Fibroblast of skin of left biceps (primary cell): ENCODE results near the gene PCNX2.
"Not testable (repeated sequence)": the region's sequence is repeated elsewhere in the genome, so short reads cannot be mapped to it uniquely, and the experiment has no call there.

Source experiments
- DNase-seq, 2 experiments: peaks; one replicate each; pipeline ENCODE4 v3.0.0-alpha.2; 2013; ENCODE audit warnings: low read depth in 2 of 2

Gene PCNX2

GRCh38 chr1:233107716-233108130, 187.8 kb downstream of the PCNX2 start:
- not testable (repeated sequence) for DNase-seq

- no peak for DNase-seq
These were observed 188.3 kb downstream of the PCNX2 start for GRCh38 chr1:233107130-233107660.

- peak; percentile 35 to 47 for DNase-seq
These were observed 190.3 kb downstream of the PCNX2 start for GRCh38 chr1:233105225-233105624.

- no peak for DNase-seq
These were observed 193.2 kb downstream of the PCNX2 start for GRCh38 chr1:233102341-233102740.

GRCh38 chr1:233097959-233098580, 197.5 kb downstream of the PCNX2 start:
- DNase-seq, result no peak

GRCh38 chr1:233097546-233097945, 198.0 kb downstream of the PCNX2 start:
- no peak for DNase-seq

GRCh38 chr1:233094691-233095090, 200.8 kb downstream of the PCNX2 start:
- DNase-seq, result no peak

- DNase-seq, result no peak
These were observed 201.3 kb downstream of the PCNX2 start for GRCh38 chr1:233094269-233094668.

- DNase-seq, result no peak
These were observed 204.6 kb downstream of the PCNX2 start for GRCh38 chr1:233090746-233091494.

- no peak for DNase-seq
These were observed 206.3 kb downstream of the PCNX2 start for GRCh38 chr1:233089251-233089650.

GRCh38 chr1:233088613-233089012, 206.9 kb downstream of the PCNX2 start:
- no peak for DNase-seq

GRCh38 chr1:233086961-233087881, 208.3 kb downstream of the PCNX2 start:
- no peak for DNase-seq

GRCh38 chr1:233085566-233085965, 210.0 kb downstream of the PCNX2 start:
- DNase-seq, result no peak

GRCh38 chr1:233082778-233083550, 212.6 kb downstream of the PCNX2 start:
- DNase-seq, result no peak

- DNase-seq, result no peak
These were observed 213.8 kb downstream of the PCNX2 start for GRCh38 chr1:233081735-233082134.

- not testable (repeated sequence) for DNase-seq
These were observed 214.7 kb downstream of the PCNX2 start for GRCh38 chr1:233080827-233081226.

- DNase-seq, result no peak
These were observed 215.2 kb downstream of the PCNX2 start for GRCh38 chr1:233080286-233080685.

GRCh38 chr1:233079574-233079973, 216.0 kb downstream of the PCNX2 start:
- DNase-seq, result no peak

GRCh38 chr1:233078396-233078795, 217.1 kb downstream of the PCNX2 start:
- no peak for DNase-seq

GRCh38 chr1:233075915-233076295, 219.6 kb downstream of the PCNX2 start:
- DNase-seq, result no peak

- no peak for DNase-seq
These were observed 229.4 kb downstream of the PCNX2 start for GRCh38 chr1:233066087-233066486.
